Body of pancreas (tissue), 4 donors: ENCODE data around the gene OSBPL1A. TPM values are rescaled to one million over a fixed set of nuclear protein-coding genes. Genes with fewer than 3 reads are reported as not detected.

Source experiments
- ATAC-seq: fragments of 150-250 bp; one replicate; pipeline ENCODE4 v1.9.1; 2016
- DNase-seq, 4 donors: peaks; one replicate each; pipeline ENCODE4 v3.0.0-alpha.2; 2019
- H3K27ac ChIP-seq, 4 donors: fragments of 200-600 bp; sonication (generic); 1 replicate in 3 of 4; 2 replicates in 1 of 4; pipeline versions ENCODE4 v1.5.1 to v1.6.1; 2016 to 2019; ENCODE audit warnings: mild to moderate bottlenecking in 1 of 4, mixed read lengths in 1 of 4, moderate library complexity in 1 of 4
- H3K27me3 ChIP-seq, 2 donors: fragments of 200-600 bp; sonication (generic); one replicate each; pipeline ENCODE4 v1.6.0; 2016; ENCODE audit warnings: mild to moderate bottlenecking in 1 of 2
- H3K36me3 ChIP-seq, 2 donors: fragments of 200-600 bp; sonication (generic); replicated peaks in 1 of 2; 2 replicates each; pipeline ENCODE4 v1.5.1; 2016; ENCODE audit warnings: low read depth in 2 of 2; ENCODE audit not compliant: insufficient read depth in 1 of 2
- H3K4me1 ChIP-seq: fragments of 200-600 bp; sonication (generic); one replicate; pipeline ENCODE4 v1.6.0; 2016
- H3K4me3 ChIP-seq, 2 donors: fragments of 200-600 bp; sonication (generic); 1 replicate in 1 of 2; 2 replicates in 1 of 2; pipeline ENCODE4 v1.5.1; 2016 to 2019
- H3K9me3 ChIP-seq, 3 donors: fragments of 200-600 bp; sonication (generic); 1 replicate in 2 of 3; 2 replicates in 1 of 3; pipeline ENCODE4 v1.5.1; 2016
- CTCF ChIP-seq, 7 experiments: fragments of 450-650 bp in 4 of 7; fragments of 200-600 bp in 3 of 7; sonication (generic) in 3 of 7; IDR thresholded peaks; one replicate each; pipeline ENCODE4 v1.5.1; 2016 to 2019; ENCODE audit warnings: antibody characterized with exemption in 7 of 7
- POLR2A ChIP-seq, 3 donors: fragments of 450-650 bp; IDR thresholded peaks; one replicate each; pipeline ENCODE4 v1.6.1; 2016; ENCODE audit warnings: antibody characterized with exemption in 3 of 3, mild to moderate bottlenecking in 2 of 3
- WGBS, 2 donors: methylation state at CpG; one replicate each; pipeline ENCODE4 v1.1.5; 2017; 5-methylcytosine and 5-hydroxymethylcytosine counted together
- intact Hi-C: fragments of 100-400 bp; cut with DNase I; formaldehyde crosslinking; loops from one replicate; pipeline ENCODE4 v1.15.1; 2023
- total RNA-seq, 2 donors: library from RNA; depleted of rRNA; stranded (reverse); fragments of >200 nt; gene quantifications; one replicate each; pipeline ENCODE4 v1.1.0, GENCODE V29; 2016

The OSBPL1A gene
- total RNA-seq, 2 donors from 2014 or later: 20.5 to 78.4 TPM

DNA sequence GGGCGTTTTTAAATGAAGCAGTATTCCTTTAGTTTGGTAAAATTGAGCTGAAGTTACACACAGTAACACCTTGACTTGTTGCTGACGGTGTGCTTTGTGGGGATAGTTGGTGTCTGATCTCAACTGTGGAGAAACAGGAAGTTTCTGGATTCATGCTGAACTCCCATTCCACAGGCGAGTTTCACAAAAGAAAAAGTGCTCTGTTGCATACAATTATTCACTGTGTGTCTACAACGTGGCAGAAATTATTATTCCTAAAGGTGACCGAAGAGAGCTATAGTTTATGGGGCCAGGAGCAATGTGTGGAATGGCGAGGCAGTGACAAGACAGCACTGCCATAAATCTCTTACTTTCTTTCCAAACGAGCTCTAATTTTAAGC lies 259.2 kb downstream of the OSBPL1A start:
- 33% methylated on average over 7 of the region's 7 CpGs for WGBS, 2 donors
- peak; percentile 14 for ATAC-seq

GRCh38 chr18:24136967-24137373 lies 260.7 kb downstream of the OSBPL1A start:
- H3K36me3 ChIP-seq: peaks cover 0 to 4% of the 10 kb centered on the region in 2 donors
- WGBS, 2 donors: 56 to 70% methylated on average over 3 of the region's 3 CpGs
- no peaks in the 10 kb centered on the region for H3K9me3 ChIP-seq
- intact Hi-C loops: no loop called here
- H3K4me3 ChIP-seq: no peak overlapping the region
- H3K4me1 ChIP-seq: peaks cover 16% of the 10 kb centered on the region
- DNase-seq: no peak
- no peaks in the 10 kb centered on the region for H3K27me3 ChIP-seq
- TF ChIP-seq CTCF (IDR thresholded peaks at IDR 0.05): no peak
- no peak for TF ChIP-seq POLR2A (IDR thresholded peaks at IDR 0.05)
- H3K27ac ChIP-seq: no peak overlapping the region
- no peak for ATAC-seq

More for the DNA sequence above, 259.2 kb downstream of the OSBPL1A start:
- Histone ChIP-seq H3K27me3 (no peaks in the 10 kb centered on the region), H3K9me3 (no peaks in the 10 kb centered on the region), H3K36me3 (no peaks in the 10 kb centered on the region), H3K27ac (peak overlapping the region in 2 of 4 donors; percentile 12 to 16), H3K4me3 (no peak overlapping the region), H3K4me1 (peaks cover 16% of the 10 kb centered on the region)
- intact Hi-C loops: no loop called here
- no peak for DNase-seq
- TF ChIP-seq CTCF (IDR thresholded peaks at IDR 0.05): no peak
- no peak for TF ChIP-seq POLR2A (IDR thresholded peaks at IDR 0.05)

DNA sequence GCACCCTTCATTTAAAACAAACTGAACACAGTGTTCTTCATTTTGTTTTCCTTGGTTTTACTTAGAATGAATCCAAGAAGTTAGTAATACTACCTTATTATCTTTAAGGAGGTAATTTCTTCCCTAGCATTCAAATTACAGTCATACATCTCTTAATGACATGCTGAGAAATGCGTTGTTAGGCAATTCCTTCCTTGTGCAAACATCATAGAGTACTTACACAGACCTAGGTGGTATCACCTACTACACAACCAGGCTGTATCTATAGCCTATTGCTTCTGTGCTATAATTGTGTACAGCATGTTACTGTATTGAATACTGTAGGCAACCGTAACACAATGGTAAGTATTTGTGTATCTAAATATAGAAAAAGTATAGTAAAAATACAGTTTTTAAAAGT lies 267.1 kb downstream of the OSBPL1A start:
- Histone ChIP-seq H3K27me3 (no peaks in the 10 kb centered on the region), H3K9me3 (no peaks in the 10 kb centered on the region), H3K4me1 (no peaks in the 10 kb centered on the region), H3K27ac (no peak overlapping the region), H3K4me3 (no peak overlapping the region), H3K36me3 (peaks cover 4 to 5% of the 10 kb centered on the region in 2 donors)
- WGBS, 2 donors: 74 to 87% methylated on average over 2 of the region's 2 CpGs
- intact Hi-C loops: no loop called here
- TF ChIP-seq CTCF (IDR thresholded peaks at IDR 0.05): no peak
- TF ChIP-seq POLR2A (IDR thresholded peaks at IDR 0.05): no peak
- no peak for ATAC-seq
- no peak for DNase-seq

GRCh38 chr18:24128700-24129099 lies 268.9 kb downstream of the OSBPL1A start:
- DNase-seq (no peak), ATAC-seq (no peak)
- no peak overlapping the region for H3K4me3 ChIP-seq
- TF ChIP-seq POLR2A (IDR thresholded peaks at IDR 0.05): no peak
- TF ChIP-seq CTCF (IDR thresholded peaks at IDR 0.05): no peak
- H3K4me1 ChIP-seq: no peaks in the 10 kb centered on the region
- H3K36me3 ChIP-seq: peaks cover 4 to 6% of the 10 kb centered on the region in 2 donors
- intact Hi-C loops: loop anchor here (10.0 kb wide), 1 partner anchor 514 kb away; no protein-coding TSS in a partner anchor
- no peak overlapping the region for H3K27ac ChIP-seq
- no peaks in the 10 kb centered on the region for H3K27me3 ChIP-seq
- WGBS, 2 donors: 90 to 93% methylated on average over 4 of the region's 4 CpGs
- H3K9me3 ChIP-seq: no peaks in the 10 kb centered on the region

DNA sequence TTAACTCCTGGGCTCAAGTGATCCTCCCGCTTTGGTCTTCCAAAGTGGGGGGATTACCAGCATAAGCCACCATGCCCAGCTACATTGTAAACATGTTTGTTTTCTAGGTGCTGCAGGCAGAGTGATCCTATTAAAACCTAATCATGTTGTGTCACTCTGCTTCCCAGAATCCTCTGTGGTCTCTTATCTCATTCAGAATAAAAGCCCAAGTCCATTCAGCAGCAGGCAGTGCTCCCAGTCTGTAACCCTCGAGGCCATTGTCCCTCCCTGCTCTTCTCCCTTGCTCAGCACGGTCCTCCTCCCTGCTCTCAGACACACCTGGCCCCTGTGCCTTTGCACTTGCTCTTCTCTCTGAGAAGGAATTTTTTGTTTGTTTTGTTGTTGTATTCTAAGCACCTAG lies 269.9 kb downstream of the OSBPL1A start:
- TF ChIP-seq CTCF (IDR thresholded peaks at IDR 0.05) (no peak), POLR2A (IDR thresholded peaks at IDR 0.05) (no peak)
- peaks cover 4 to 6% of the 10 kb centered on the region in 2 donors for H3K36me3 ChIP-seq
- no peak for DNase-seq
- intact Hi-C loops: loop anchor here (10.0 kb wide), 1 partner anchor 513 kb away; no protein-coding TSS in a partner anchor
- no peaks in the 10 kb centered on the region for H3K27me3 ChIP-seq
- H3K4me1 ChIP-seq: no peaks in the 10 kb centered on the region
- WGBS, 2 donors: 74 to 80% methylated on average over 3 of the region's 3 CpGs
- ATAC-seq: no peak
- H3K4me3 ChIP-seq: no peak overlapping the region
- no peak overlapping the region for H3K27ac ChIP-seq
- H3K9me3 ChIP-seq: no peaks in the 10 kb centered on the region
